ENCODE measurements around the gene CFAP45.

Gene CFAP45

GRCh38 chr1:159937054-159937750 lies 37.2 kb upstream of the CFAP45 start:
- H3K4me3 ChIP-seq (ENCODE audit: low read depth, low read length), result no peak overlapping the region
- no peak for TF ChIP-seq CTCF (IDR thresholded peaks at IDR 0.05; ENCODE audit: insufficient read depth, low read length, missing control alignments)
- ChIA-PET CTCF (interaction anchor here (0.9 to 23.7 kb wide), 16 partner anchors 11 to 467 kb away, joined by 3 to 1031 read pairs (median 7); partner anchors contain the start of genes IGSF9, PIGM, SLAMF9 and TAGLN2), POLR2A (no interaction called here)
- DNase-seq (ENCODE audit: low read depth, low spot score), result no peak

- CTCF ChIA-PET, result interaction anchor here (0.9 to 23.7 kb wide), 20 partner anchors 10 to 149 kb away, joined by 3 to 1031 read pairs (median 6); partner anchors contain the start of genes IGSF9, PIGM, SLAMF9 and TAGLN2
- TF ChIP-seq CTCF (IDR thresholded peaks at IDR 0.05; ENCODE audit: insufficient read depth, low read length, missing control alignments), result peak; percentile 99
- H3K4me3 ChIP-seq (ENCODE audit: low read depth, low read length), result no peak overlapping the region
- POLR2A ChIA-PET, result no interaction called here
- no peak for DNase-seq (ENCODE audit: low read depth, low spot score)
These were observed 36.4 kb upstream of the CFAP45 start for GRCh38 chr1:159936273-159936904.

GRCh38 chr1:159935719-159936272 lies 35.8 kb upstream of the CFAP45 start:
- H3K4me3 ChIP-seq (ENCODE audit: low read depth, low read length), result no peak overlapping the region
- no peak for TF ChIP-seq CTCF (IDR thresholded peaks at IDR 0.05; ENCODE audit: insufficient read depth, low read length, missing control alignments)
- ChIA-PET POLR2A (no interaction called here), CTCF (interaction anchor here (0.9 to 23.7 kb wide), 19 partner anchors 10 to 149 kb away, joined by 3 to 1031 read pairs (median 6); partner anchors contain the start of genes IGSF9, PIGM, SLAMF9 and TAGLN2)
- no peak for DNase-seq (ENCODE audit: low read depth, low spot score)

GRCh38 chr1:159935305-159935704 lies 35.3 kb upstream of the CFAP45 start:
- no peak for DNase-seq (ENCODE audit: low read depth, low spot score)
- POLR2A ChIA-PET, result no interaction called here
- no peak overlapping the region for H3K4me3 ChIP-seq (ENCODE audit: low read depth, low read length)
- TF ChIP-seq CTCF (IDR thresholded peaks at IDR 0.05; ENCODE audit: insufficient read depth, low read length, missing control alignments), result no peak
- CTCF ChIA-PET, result interaction anchor here (0.9 to 23.7 kb wide), 14 partner anchors 9 to 150 kb away, joined by 3 to 1031 read pairs (median 6); partner anchors contain the start of genes IGSF9, PIGM, SLAMF9 and TAGLN2

GRCh38 chr1:159934136-159935039 lies 34.4 kb upstream of the CFAP45 start:
- POLR2A ChIA-PET, result interaction anchor here (1.0 to 1.2 kb wide), 2 partner anchors 9 to 11 kb away, joined by 3 to 4 read pairs; partner anchors contain the start of gene TAGLN2
- no peak for TF ChIP-seq CTCF (IDR thresholded peaks at IDR 0.05; ENCODE audit: insufficient read depth, low read length, missing control alignments)
- DNase-seq (ENCODE audit: low read depth, low spot score), result no peak
- H3K4me3 ChIP-seq (ENCODE audit: low read depth, low read length), result no peak overlapping the region
- CTCF ChIA-PET, result interaction anchor here (1.1 to 23.7 kb wide), 11 partner anchors 8 to 145 kb away, joined by 3 to 1031 read pairs (median 9); partner anchors contain the start of genes CFAP45, IGSF9, SLAMF9 and TAGLN2

Data from AG04449 (cell line).